HEK293 (cell line): ENCODE results near the gene PTH2.

Experiments used
- CTCF ChIA-PET: fragments of 350-600 bp; formaldehyde crosslinking; extraction: SDS; loops from one replicate; lab custom pipeline; 2021; ENCODE audit warnings: antibody characterized with exemption; lab: Yijun Ruan, JAX
- POLR2A ChIA-PET: fragments of 300-600 bp; formaldehyde crosslinking; extraction: SDS; loops from one replicate; lab custom pipeline; 2020; ENCODE audit warnings: antibody characterized with exemption, inconsistent platforms; lab: Yijun Ruan, JAX
- H3K27ac ChIP-seq: fragments of 200-500 bp; sonication (Bioruptor generic); 2 replicates; pipeline ENCODE4 v1.5.1; 2014; ENCODE audit warnings: low read depth, low read length, control low read depth, inconsistent platforms; ENCODE audit errors: extremely low read depth
- H3K36me3 ChIP-seq, 2 experiments: fragments of 200-500 bp in 1 of 2; sonication (Bioruptor generic) in 1 of 2; 1 replicate in 1 of 2; 2 replicates in 1 of 2; pipeline ENCODE4 v1.5.1; 2014 to 2017; ENCODE audit warnings: inconsistent platforms in 2 of 2, low read length in 2 of 2; ENCODE audit not compliant: control insufficient read depth in 2 of 2, insufficient read depth in 1 of 2
- H3K4me1 ChIP-seq: fragments of 200-500 bp; sonication (Bioruptor generic); 2 replicates; pipeline ENCODE4 v1.5.1; 2014; ENCODE audit warnings: mild to moderate bottlenecking, low read length, inconsistent platforms; ENCODE audit not compliant: control insufficient read depth, insufficient read depth
- H3K4me3 ChIP-seq: 2 replicates; pipeline ENCODE4 v1.5.1; 2011; ENCODE audit warnings: low read depth, mild to moderate bottlenecking, control low read depth, low read length, moderate library complexity
- H3K9me3 ChIP-seq: fragments of 200-500 bp; sonication (Bioruptor generic); 2 replicates; pipeline ENCODE4 v1.5.1; 2014; ENCODE audit warnings: low read depth, low read length, inconsistent platforms; ENCODE audit not compliant: control insufficient read depth, insufficient read depth
- BCL6B ChIP-seq: fragments of 450-650 bp; formaldehyde crosslinking; IDR thresholded peaks from 2 replicates; pipeline ENCODE4 v1.5.1; 2017; ENCODE audit warnings: missing biosample characterization, missing genetic modification characterization
- KLF17 ChIP-seq: fragments of 450-650 bp; formaldehyde crosslinking; IDR thresholded peaks from 2 replicates; pipeline ENCODE4 v1.5.1; 2016; ENCODE audit warnings: missing biosample characterization, missing genetic modification characterization
- KLF8 ChIP-seq: fragments of 450-650 bp; formaldehyde crosslinking; IDR thresholded peaks from 2 replicates; pipeline ENCODE4 v1.5.1; 2016; ENCODE audit warnings: missing biosample characterization, missing genetic modification characterization
- KLF9 ChIP-seq: fragments of 450-650 bp; formaldehyde crosslinking; IDR thresholded peaks from 2 replicates; pipeline ENCODE4 v1.5.1; 2016; ENCODE audit warnings: missing biosample characterization, missing genetic modification characterization, low read depth
- OSR2 ChIP-seq: fragments of 450-650 bp; formaldehyde crosslinking; IDR thresholded peaks from 2 replicates; pipeline ENCODE4 v1.5.1; 2016; ENCODE audit warnings: missing biosample characterization, missing genetic modification characterization
- PRDM10 ChIP-seq: fragments of 450-650 bp; formaldehyde crosslinking; IDR thresholded peaks from 2 replicates; pipeline ENCODE4 v1.5.1; 2016; ENCODE audit warnings: missing biosample characterization, missing genetic modification characterization
- SCRT1 ChIP-seq: fragments of 450-650 bp; formaldehyde crosslinking; IDR thresholded peaks from 2 replicates; pipeline ENCODE4 v1.5.1; 2016; ENCODE audit warnings: missing biosample characterization, missing genetic modification characterization, borderline replicate concordance
- YY1 ChIP-seq: fragments of 450-650 bp; formaldehyde crosslinking; IDR thresholded peaks from 2 replicates; pipeline ENCODE4 v1.5.1; 2018; ENCODE audit warnings: missing biosample characterization, missing genetic modification characterization
- ZBTB20 ChIP-seq: fragments of 450-650 bp; formaldehyde crosslinking; IDR thresholded peaks from 2 replicates; pipeline ENCODE4 v1.5.1; 2016; ENCODE audit warnings: missing biosample characterization, missing genetic modification characterization
- ZBTB44 ChIP-seq: fragments of 450-650 bp; IDR thresholded peaks from 2 replicates; pipeline ENCODE4 v1.5.1; 2018; ENCODE audit warnings: missing biosample characterization, mild to moderate bottlenecking, missing genetic modification characterization
- ZBTB6 ChIP-seq: fragments of 450-650 bp; formaldehyde crosslinking; IDR thresholded peaks from 2 replicates; pipeline ENCODE4 v1.5.1; 2017; ENCODE audit warnings: missing biosample characterization, missing genetic modification characterization
- ZFP69B ChIP-seq: fragments of 450-650 bp; formaldehyde crosslinking; IDR thresholded peaks from 2 replicates; pipeline ENCODE4 v1.5.1; 2016; ENCODE audit warnings: missing biosample characterization, missing genetic modification characterization
- ZNF114 ChIP-seq: fragments of 450-650 bp; formaldehyde crosslinking; IDR thresholded peaks from 2 replicates; pipeline ENCODE4 v1.5.0; 2017; ENCODE audit warnings: missing biosample characterization, missing genetic modification characterization
- ZNF148 ChIP-seq: fragments of 450-650 bp; formaldehyde crosslinking; IDR thresholded peaks from 2 replicates; pipeline ENCODE4 v1.5.0; 2017; ENCODE audit warnings: missing biosample characterization, missing genetic modification characterization, borderline replicate concordance
- ZNF155 ChIP-seq: fragments of 450-650 bp; formaldehyde crosslinking; IDR thresholded peaks from 2 replicates; pipeline ENCODE4 v1.5.1; 2016; ENCODE audit warnings: missing biosample characterization, missing genetic modification characterization
- ZNF266 ChIP-seq: fragments of 450-650 bp; formaldehyde crosslinking; IDR thresholded peaks from 2 replicates; pipeline ENCODE4 v1.5.1; 2016; ENCODE audit warnings: missing biosample characterization, missing genetic modification characterization, low read depth
- ZNF391 ChIP-seq: fragments of 450-650 bp; formaldehyde crosslinking; IDR thresholded peaks from 2 replicates; pipeline ENCODE4 v1.5.1; 2016; ENCODE audit warnings: low read depth, missing biosample characterization, missing genetic modification characterization, borderline replicate concordance
- ZNF394 ChIP-seq: fragments of 450-650 bp; formaldehyde crosslinking; IDR thresholded peaks from 2 replicates; pipeline ENCODE4 v1.5.1; 2016; ENCODE audit warnings: missing biosample characterization, missing genetic modification characterization, mild to moderate bottlenecking, moderate library complexity, borderline replicate concordance
- ZNF600 ChIP-seq: fragments of 450-650 bp; formaldehyde crosslinking; IDR thresholded peaks from 2 replicates; pipeline ENCODE4 v1.5.1; 2016; ENCODE audit warnings: missing biosample characterization, missing genetic modification characterization
- ZNF629 ChIP-seq: fragments of 450-650 bp; formaldehyde crosslinking; IDR thresholded peaks from 2 replicates; pipeline ENCODE4 v1.5.1; 2017; ENCODE audit warnings: missing biosample characterization, missing genetic modification characterization
- ZNF645 ChIP-seq: fragments of 450-650 bp; formaldehyde crosslinking; IDR thresholded peaks from 2 replicates; pipeline ENCODE4; 2016; ENCODE audit warnings: missing biosample characterization, missing genetic modification characterization

Gene PTH2

GRCh38 chr19:49425922-49426592 lies 2.8 kb upstream of the PTH2 start:
- no peaks in the 10 kb centered on the region for H3K9me3 ChIP-seq
- no peak overlapping the region for H3K4me3 ChIP-seq
- peaks cover 5% of the 10 kb centered on the region for H3K4me1 ChIP-seq
- no peak overlapping the region for H3K27ac ChIP-seq
- POLR2A ChIA-PET, result interaction anchor here (0.6 to 1.6 kb wide), 3 partner anchors 10 to 298 kb away, joined by 3 to 4 read pairs (median 3); no protein-coding TSS in a partner anchor
- H3K36me3 ChIP-seq, result no peaks in the 10 kb centered on the region
- CTCF ChIA-PET, result interaction anchor here (0.6 to 3.8 kb wide), 4 partner anchors 16 to 201 kb away, joined by 3 to 33 read pairs (median 4); no protein-coding TSS in a partner anchor
- TF ChIP-seq BCL6B (tag by site-specific recombination) (no peak), ZNF155 (no peak), ZBTB6 (tag by site-specific recombination) (no peak), ZNF394 (tag by site-specific recombination) (no peak), ZNF629 (tag by site-specific recombination) (no peak), ZNF148 (tag by site-specific recombination) (no peak), SCRT1 (peak; percentile 44), ZNF266 (tag by site-specific recombination) (no peak), KLF8 (tag by site-specific recombination) (peak; percentile 73), PRDM10 (tag by site-specific recombination) (peak; percentile 92), KLF17 (peak; percentile 81), KLF9 (tag by site-specific recombination) (peak; percentile 91), ZNF645 (tag by site-specific recombination) (no peak), ZNF391 (tag by site-specific recombination) (no peak), ZFP69B (tag by site-specific recombination) (peak; percentile 52; the same call in 1 of the 2 replicates), ZNF114 (tag by site-specific recombination) (no peak), YY1 (no peak), OSR2 (tag by site-specific recombination) (no peak), ZBTB44 (tag by site-specific recombination) (0 out of 2 replicates have a peak, but pooled peaks have one; percentile 36), ZBTB20 (tag by site-specific recombination) (peak; percentile 39; the same call in 1 of the 2 replicates), ZNF600 (tag by site-specific recombination) (no peak)
